Right hindlimb (tissue), 1 donor: Measurements from ENCODE around the gene PLXNC1.

Source experiments
- DNase-seq: peaks from one replicate; pipeline ENCODE4 v3.0.0-alpha.2; 2018

The PLXNC1 gene

GRCh38 chr12:94183708-94184379 is 35.5 kb downstream of the PLXNC1 start:
- DNase-seq = no peak

GRCh38 chr12:94184995-94185719 is 36.8 kb downstream of the PLXNC1 start:
- DNase-seq = no peak

GRCh38 chr12:94185801-94186200 is 37.4 kb downstream of the PLXNC1 start:
- no peak for DNase-seq

DNA sequence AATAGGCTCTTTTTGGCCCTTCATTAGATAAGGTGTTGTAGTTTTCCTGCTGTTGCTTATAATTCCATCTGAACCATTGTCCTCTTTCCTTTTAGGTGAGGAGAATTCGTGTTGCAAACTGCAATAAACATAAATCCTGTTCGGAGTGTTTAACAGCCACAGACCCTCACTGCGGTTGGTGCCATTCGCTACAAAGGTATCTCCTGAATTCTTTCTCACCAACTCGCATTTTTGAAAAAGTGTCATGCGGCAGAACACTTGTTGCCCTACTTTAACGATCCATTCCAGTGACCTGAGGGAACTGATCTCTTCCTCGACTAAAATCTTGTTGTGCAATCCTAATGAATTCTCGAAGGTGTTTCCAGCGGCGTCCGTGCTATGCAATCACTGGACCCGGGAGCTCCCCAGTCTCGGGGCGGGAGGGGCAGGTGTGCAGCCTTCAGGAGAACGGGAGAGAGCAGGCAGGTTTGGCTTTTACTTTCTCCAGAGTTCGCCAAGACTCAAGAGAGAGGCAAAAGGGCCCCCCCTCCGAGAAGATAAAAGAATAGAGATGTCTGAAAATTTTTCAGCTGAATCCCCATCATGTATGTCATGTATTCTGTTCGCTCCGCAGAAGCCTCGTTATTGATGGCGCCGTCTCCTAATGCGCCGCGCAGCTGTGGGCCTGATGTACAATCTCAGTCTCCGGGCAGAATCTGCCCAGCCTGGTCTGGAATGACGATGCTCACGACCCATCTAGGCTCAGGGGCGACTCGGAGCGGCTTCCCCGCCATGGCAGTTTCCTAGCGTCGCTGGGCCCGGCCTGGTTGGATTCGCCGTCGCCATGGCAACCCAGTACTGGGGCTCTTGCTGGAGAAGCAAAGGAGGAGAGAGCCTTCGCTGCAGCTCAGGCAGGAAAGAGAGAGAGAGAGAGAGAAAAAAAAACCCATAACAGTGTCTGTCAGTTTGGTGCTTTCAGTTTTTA is 38.2 kb downstream of the PLXNC1 start:
- DNase-seq = peak; percentile 81

DNA sequence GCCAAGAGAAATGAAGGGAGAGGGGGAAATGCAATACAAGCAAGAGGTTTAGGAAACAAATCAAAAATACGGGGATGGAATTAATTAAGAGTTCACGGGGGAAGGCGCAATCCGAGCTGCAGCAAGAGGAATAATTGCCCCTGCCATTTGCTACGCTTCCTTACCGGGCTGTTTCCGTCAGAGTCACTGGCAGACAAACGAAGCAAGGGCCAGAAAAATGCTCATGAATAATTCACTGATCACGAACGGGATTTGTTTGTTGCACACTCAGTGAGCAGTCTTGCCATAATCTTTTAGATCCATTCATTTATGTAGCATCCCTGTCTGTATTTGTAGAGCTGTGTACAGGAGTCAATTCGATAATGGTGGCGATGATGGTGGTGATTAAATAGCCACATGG is 39.0 kb downstream of the PLXNC1 start:
- DNase-seq = no peak

GRCh38 chr12:94190623-94191022 is 42.2 kb downstream of the PLXNC1 start:
- DNase-seq = no peak

DNA sequence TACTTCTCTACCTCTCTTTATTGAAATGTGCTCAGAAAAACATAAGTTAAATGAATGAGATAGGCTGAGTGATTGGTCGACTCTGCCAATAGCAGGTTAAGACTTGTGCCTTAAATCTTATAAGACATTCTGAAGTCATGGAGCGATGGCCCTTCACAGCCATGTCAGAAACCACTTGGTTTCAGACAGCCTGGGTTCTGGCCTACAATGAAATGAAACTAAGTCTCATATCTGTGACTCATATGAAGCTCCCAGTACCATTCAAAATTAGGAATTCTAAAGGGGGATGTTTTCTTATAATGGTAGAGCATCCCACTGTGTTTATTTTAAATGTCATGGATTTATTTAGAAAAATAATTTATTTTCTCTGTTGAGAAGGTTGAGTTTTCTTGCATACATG is 42.6 kb downstream of the PLXNC1 start:
- DNase-seq = no peak

GRCh38 chr12:94191811-94192210 is 43.4 kb downstream of the PLXNC1 start:
- no peak for DNase-seq

- no peak for DNase-seq
Measured at GRCh38 chr12:94192506-94192905, 44.1 kb downstream of the PLXNC1 start.

DNA sequence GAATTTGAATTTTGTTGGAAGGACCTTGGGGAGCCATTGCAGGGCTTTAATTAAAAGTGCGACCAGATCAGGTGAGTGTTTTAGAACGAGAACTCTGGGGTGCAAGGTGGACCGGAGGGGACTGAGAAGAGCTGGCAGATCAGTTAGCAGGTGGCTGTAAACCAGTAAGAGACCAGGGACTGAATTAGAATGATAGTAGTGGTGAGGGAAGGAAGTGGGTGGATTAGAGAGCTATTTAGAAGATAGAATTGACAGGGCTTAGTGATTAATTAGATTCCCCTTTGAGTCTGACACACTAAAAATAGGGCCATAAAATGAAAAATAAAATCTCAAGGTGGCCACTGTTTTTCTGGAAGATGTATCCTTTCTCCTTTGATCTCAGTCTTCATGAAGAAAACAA is 44.8 kb downstream of the PLXNC1 start:
- DNase-seq = no peak

DNA sequence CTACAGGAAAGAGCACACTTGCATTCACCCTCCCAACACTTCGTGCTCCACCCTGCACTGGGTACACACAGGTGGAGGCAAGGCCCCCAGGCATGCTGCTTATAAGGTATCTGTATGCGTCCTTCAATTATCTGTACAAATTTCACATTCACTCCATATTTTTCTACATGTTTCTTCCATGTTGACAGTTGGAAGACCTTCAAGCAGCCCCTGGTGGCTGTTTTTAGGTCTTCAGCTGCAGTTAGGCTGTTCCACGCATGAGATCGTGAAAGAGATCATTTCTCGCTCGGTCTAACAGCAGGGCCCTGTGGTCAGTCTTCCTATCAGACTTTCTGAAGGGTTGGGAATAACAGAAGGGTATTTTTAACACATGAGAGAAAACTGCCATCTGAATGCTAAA is 47.1 kb downstream of the PLXNC1 start:
- DNase-seq = no peak

GRCh38 chr12:94198469-94198868 is 50.1 kb downstream of the PLXNC1 start:
- DNase-seq = no peak

GRCh38 chr12:94198872-94199271 is 50.5 kb downstream of the PLXNC1 start:
- DNase-seq = no peak

GRCh38 chr12:94200069-94200468 is 51.7 kb downstream of the PLXNC1 start:
- no peak for DNase-seq

GRCh38 chr12:94200695-94201094 is 52.3 kb downstream of the PLXNC1 start:
- no peak for DNase-seq

- DNase-seq = no peak
Measured at GRCh38 chr12:94202245-94203180, 54.1 kb downstream of the PLXNC1 start.

GRCh38 chr12:94203181-94203546 is 54.8 kb downstream of the PLXNC1 start:
- DNase-seq = no peak

DNA sequence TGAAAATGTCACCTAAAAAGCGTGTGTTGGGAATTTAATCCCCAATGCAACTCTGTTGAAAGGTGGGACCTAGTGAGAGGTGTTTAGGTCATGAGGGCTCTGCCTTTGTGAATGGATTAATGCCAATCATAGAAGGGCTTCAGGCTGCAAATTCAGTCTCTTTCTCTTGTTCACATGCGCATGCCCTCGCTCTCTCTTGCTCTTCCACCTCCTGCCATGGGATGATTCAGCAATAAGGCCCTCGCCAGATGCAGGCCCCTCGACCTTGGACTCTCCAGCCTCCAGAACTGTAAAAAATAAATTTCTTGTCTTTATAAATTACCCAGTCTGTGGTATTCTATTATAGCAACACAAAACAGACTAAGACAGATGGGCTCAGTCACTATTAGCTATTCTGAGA is 55.4 kb downstream of the PLXNC1 start:
- no peak for DNase-seq

- no peak for DNase-seq
Measured at GRCh38 chr12:94204499-94205247, 56.3 kb downstream of the PLXNC1 start.

DNA sequence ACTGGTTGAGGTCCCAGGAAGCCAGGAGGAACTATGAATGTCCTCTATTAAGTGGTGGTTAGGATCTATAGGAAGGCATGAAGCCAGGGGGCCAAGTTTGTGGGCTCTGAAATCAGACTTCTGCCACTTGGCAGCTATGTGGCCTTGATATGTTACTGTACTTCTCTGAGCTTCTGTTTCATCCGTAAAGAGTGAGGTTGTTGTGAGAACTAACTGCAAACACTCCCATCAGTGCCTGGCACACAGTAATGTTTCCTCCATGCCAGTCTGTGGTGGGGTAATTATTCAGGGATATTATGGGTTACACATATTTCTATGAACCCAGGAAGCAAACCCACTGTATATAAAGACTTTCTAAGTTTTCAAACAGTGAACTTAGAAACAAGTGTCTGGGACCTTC is 57.4 kb downstream of the PLXNC1 start:
- no peak for DNase-seq

DNA sequence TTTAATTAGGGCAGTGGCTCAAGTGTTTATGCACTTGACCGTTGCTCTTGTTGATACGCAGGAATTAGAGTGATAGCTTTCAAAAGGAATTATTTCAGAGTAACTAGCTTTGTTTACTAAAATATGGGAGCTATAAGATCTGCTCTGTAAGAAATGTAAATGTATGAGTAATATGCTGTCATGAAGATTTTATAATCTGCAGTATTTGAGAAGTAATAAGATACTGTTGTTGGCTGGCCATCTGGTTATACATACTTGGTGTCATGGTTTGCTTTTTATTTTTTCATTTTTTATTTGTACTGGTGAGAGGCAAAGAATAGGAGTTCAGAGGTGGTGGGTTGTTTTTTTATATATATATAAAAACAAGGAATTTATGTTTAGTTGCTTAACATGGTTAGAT is 58.5 kb downstream of the PLXNC1 start:
- no peak for DNase-seq

DNA sequence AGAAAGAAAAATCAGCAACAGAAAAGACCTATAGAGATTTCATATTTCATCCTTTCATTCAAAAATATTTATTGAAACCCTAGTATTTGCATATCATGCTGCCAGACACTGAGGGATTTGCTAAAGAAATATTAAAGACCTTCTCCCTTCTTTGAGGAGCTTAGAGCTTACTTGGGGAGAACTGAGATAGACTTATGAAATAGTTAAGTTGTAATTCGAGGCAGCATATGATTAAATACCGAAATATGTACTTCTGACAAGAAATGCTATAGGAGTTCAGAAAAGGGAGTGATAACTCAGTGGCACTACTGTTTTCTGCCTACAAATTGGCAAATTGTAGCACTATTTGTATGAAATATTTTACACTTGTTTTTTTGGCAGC is 59.1 kb downstream of the PLXNC1 start:
- no peak for DNase-seq
